ENCODE results near the gene PHRF1. TPM values are rescaled to one million over a fixed set of nuclear protein-coding genes. Genes with fewer than 3 reads are reported as not detected.

Gene PHRF1
- total RNA-seq, 2 donors from 2014 or later: 20.8 to 55.2 TPM

DNA sequence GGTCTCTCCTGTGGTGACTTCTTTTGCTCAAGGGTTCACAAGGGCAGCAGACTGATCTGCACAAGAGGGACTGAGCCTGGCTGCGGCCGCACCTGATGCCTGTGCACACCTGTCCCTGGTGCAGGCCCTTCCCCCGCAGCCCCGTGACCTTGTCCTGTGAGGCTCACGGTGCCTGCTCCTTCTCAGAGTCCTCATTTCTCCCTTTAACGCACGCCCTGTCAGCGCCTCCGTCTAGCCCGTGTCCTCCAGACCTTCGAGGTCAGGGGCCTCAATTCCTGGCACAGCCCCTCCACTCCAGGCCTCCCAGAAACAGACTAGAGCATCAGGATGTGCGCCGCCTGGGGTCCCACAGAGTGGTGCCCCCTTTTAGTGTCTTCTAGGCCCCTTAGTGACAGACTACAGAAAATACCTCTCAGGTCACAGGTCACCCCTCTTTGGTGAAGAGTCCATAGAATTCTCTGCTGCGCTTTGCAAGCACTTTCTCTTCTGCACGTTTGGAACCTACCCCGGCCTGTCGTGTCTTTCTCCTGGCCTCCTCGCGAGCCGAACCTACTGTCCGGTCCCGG is 59.8 kb downstream of the PHRF1 start:
- DNase-seq (ENCODE audit: low spot score): no peak
- no peak overlapping the region for H3K4me3 ChIP-seq
- no peak overlapping the region for H3K27ac ChIP-seq
- H3K36me3 ChIP-seq: no peaks in the 10 kb centered on the region
- H3K27me3 ChIP-seq (replicated peaks; ENCODE audit: insufficient read depth): no peaks in the 10 kb centered on the region
- 87% methylated on average over 22 of the region's 22 CpGs for WGBS
- H3K9me3 ChIP-seq: no peaks in the 10 kb centered on the region
- no peaks in the 10 kb centered on the region for H3K4me1 ChIP-seq (replicated peaks)
- TF ChIP-seq POLR2A (IDR thresholded peaks at IDR 0.05) (no peak), POLR2AphosphoS5 (IDR thresholded peaks at IDR 0.05) (no peak)
- TF ChIP-seq, protein P1, sequence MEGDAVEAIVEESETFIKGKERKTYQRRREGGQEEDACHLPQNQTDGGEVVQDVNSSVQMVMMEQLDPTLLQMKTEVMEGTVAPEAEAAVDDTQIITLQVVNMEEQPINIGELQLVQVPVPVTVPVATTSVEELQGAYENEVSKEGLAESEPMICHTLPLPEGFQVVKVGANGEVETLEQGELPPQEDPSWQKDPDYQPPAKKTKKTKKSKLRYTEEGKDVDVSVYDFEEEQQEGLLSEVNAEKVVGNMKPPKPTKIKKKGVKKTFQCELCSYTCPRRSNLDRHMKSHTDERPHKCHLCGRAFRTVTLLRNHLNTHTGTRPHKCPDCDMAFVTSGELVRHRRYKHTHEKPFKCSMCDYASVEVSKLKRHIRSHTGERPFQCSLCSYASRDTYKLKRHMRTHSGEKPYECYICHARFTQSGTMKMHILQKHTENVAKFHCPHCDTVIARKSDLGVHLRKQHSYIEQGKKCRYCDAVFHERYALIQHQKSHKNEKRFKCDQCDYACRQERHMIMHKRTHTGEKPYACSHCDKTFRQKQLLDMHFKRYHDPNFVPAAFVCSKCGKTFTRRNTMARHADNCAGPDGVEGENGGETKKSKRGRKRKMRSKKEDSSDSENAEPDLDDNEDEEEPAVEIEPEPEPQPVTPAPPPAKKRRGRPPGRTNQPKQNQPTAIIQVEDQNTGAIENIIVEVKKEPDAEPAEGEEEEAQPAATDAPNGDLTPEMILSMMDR (IDR thresholded peaks at IDR 0.05): no peak
- intact Hi-C loops (cut with DNase I): no loop called here

- Histone ChIP-seq H3K27ac (no peak within 1 kb of the TSS), H3K4me1 (replicated peaks) (no peaks in the 10 kb centered on the region), H3K4me3 (peak within 1 kb of the TSS; percentile 4 to 33), H3K9me3 (no peaks in the 10 kb centered on the region), H3K36me3 (no peaks in the 10 kb centered on the region), H3K27me3 (replicated peaks; ENCODE audit: insufficient read depth) (no peaks in the 10 kb centered on the region)
- intact Hi-C loops (cut with DNase I): no loop called here
- DNase-seq (ENCODE audit: low spot score): no peak
- no peak for TF ChIP-seq POLR2A (IDR thresholded peaks at IDR 0.05)
- TF ChIP-seq, protein P1 (IDR thresholded peaks at IDR 0.05): no peak
- 21% methylated on average over 91 of the region's 100 CpGs for WGBS
Observed at GRCh38 chr11:636511-637332, 60.5 kb downstream of the PHRF1 start, which contains the start of gene DRD4. DRD4 (plus strand) TSS chr11:637269; CDS start chr11:637305, 36 bp downstream.

- intact Hi-C loops (cut with DNase I): no loop called here
- Histone ChIP-seq H3K27ac (no peak overlapping the region), H3K27me3 (replicated peaks; ENCODE audit: insufficient read depth) (no peaks in the 10 kb centered on the region), H3K36me3 (no peaks in the 10 kb centered on the region), H3K9me3 (no peaks in the 10 kb centered on the region), H3K4me3 (peak overlapping the region; percentile 4 to 33), H3K4me1 (replicated peaks) (no peaks in the 10 kb centered on the region)
- TF ChIP-seq POLR2A (IDR thresholded peaks at IDR 0.05): no peak
- no peak for TF ChIP-seq POLR2AphosphoS5 (IDR thresholded peaks at IDR 0.05)
- TF ChIP-seq, protein P1 (IDR thresholded peaks at IDR 0.05): no peak
- DNase-seq (ENCODE audit: low spot score): no peak
- WGBS: 5% methylated on average over 21 of the region's 34 CpGs
Observed at GRCh38 chr11:637333-637592, 61.0 kb downstream of the PHRF1 start.

GRCh38 chr11:637593-638521 is 61.6 kb downstream of the PHRF1 start:
- no peaks in the 10 kb centered on the region for H3K4me1 ChIP-seq (replicated peaks)
- H3K27me3 ChIP-seq (replicated peaks; ENCODE audit: insufficient read depth): no peaks in the 10 kb centered on the region
- H3K9me3 ChIP-seq: no peaks in the 10 kb centered on the region
- no peak for TF ChIP-seq POLR2AphosphoS5 (IDR thresholded peaks at IDR 0.05)
- TF ChIP-seq, protein P1 (IDR thresholded peaks at IDR 0.05): no peak
- TF ChIP-seq POLR2A (IDR thresholded peaks at IDR 0.05): no peak
- intact Hi-C loops (cut with DNase I): no loop called here
- H3K4me3 ChIP-seq: peak overlapping the region; percentile 4 to 33
- WGBS: 46% methylated on average over 55 of the region's 55 CpGs
- H3K27ac ChIP-seq: no peak overlapping the region
- DNase-seq (ENCODE audit: low spot score): no peak
- no peaks in the 10 kb centered on the region for H3K36me3 ChIP-seq

Measured in prostate gland (tissue), 2 donors.